HepG2 (cell line): ENCODE data around the gene STAT6. TPM values are rescaled to one million over a fixed set of nuclear protein-coding genes. Genes with fewer than 3 reads are reported as not detected.

Experiments used
- BRF2 ChIP-seq: sonication (generic); formaldehyde crosslinking; IDR thresholded peaks from 2 replicates; pipeline ENCODE4 v1.8.1; 2022; ENCODE audit warnings: mild to moderate bottlenecking, missing genetic modification reagents
- DMAP1 ChIP-seq: IDR thresholded peaks from 2 replicates; pipeline ENCODE4 v1.6.1; 2016
- DZIP1 ChIP-seq: sonication (generic); formaldehyde crosslinking; IDR thresholded peaks from 2 replicates; pipeline ENCODE4 v1.5.0; 2020; ENCODE audit warnings: mild to moderate bottlenecking, missing genetic modification reagents
- ERF ChIP-seq: IDR thresholded peaks from 2 replicates; pipeline ENCODE4 v1.6.1; 2018; ENCODE audit warnings: missing biosample characterization, missing genetic modification reagents
- FOXO1 ChIP-seq: sonication (generic); formaldehyde crosslinking; IDR thresholded peaks from 2 replicates; pipeline ENCODE4 v1.4.0; 2020; ENCODE audit warnings: missing genetic modification reagents
- IKZF5 ChIP-seq: IDR thresholded peaks from 2 replicates; pipeline ENCODE4 v1.6.1; 2018; ENCODE audit warnings: missing genetic modification reagents, mild to moderate bottlenecking, missing compliant biosample characterization
- MBD4 ChIP-seq: IDR thresholded peaks from 2 replicates; pipeline ENCODE4 v1.6.1; 2012; ENCODE audit warnings: low read length, inconsistent platforms, borderline replicate concordance
- PAF1 ChIP-seq: IDR thresholded peaks from 2 replicates; pipeline ENCODE4 v1.6.1; 2016; ENCODE audit warnings: missing genetic modification reagents, missing compliant biosample characterization
- TEF ChIP-seq: sonication (generic); formaldehyde crosslinking; IDR thresholded peaks from 2 replicates; pipeline ENCODE4 v1.5.0; 2020; ENCODE audit warnings: missing genetic modification reagents
- TOE1 ChIP-seq: sonication (generic); formaldehyde crosslinking; IDR thresholded peaks from 2 replicates; pipeline ENCODE4 v1.4.0; 2020; ENCODE audit warnings: mild to moderate bottlenecking, missing genetic modification reagents
- U2AF1 ChIP-seq: fragments of 200-400 bp; formaldehyde crosslinking; optimal IDR thresholded peaks from 2 replicates; pipeline ENCODE3; 2017; ENCODE audit warnings: mild to moderate bottlenecking, low read depth, low read length
- ZBTB3 ChIP-seq: sonication (generic); formaldehyde crosslinking; IDR thresholded peaks from 2 replicates; pipeline ENCODE4 v1.4.0; 2020; ENCODE audit warnings: low read depth, mild to moderate bottlenecking, moderate library complexity, missing genetic modification reagents, borderline replicate concordance
- ZFP1 ChIP-seq: IDR thresholded peaks from 2 replicates; pipeline ENCODE4 v1.6.1; 2016
- ZNF232 ChIP-seq: sonication (generic); formaldehyde crosslinking; IDR thresholded peaks from 2 replicates; pipeline ENCODE4 v1.4.0; 2020; ENCODE audit warnings: missing genetic modification reagents, borderline replicate concordance
- ZNF263 ChIP-seq: sonication (generic); formaldehyde crosslinking; IDR thresholded peaks from 2 replicates; pipeline ENCODE4 v1.4.0; 2020; ENCODE audit warnings: missing genetic modification reagents
- ZNF431 ChIP-seq: sonication (generic); formaldehyde crosslinking; IDR thresholded peaks from 2 replicates; pipeline ENCODE4 v1.9.0; 2022; ENCODE audit warnings: missing genetic modification reagents, low read depth, mild to moderate bottlenecking, borderline replicate concordance
- ZNF501 ChIP-seq: sonication (generic); formaldehyde crosslinking; IDR thresholded peaks from 2 replicates; pipeline ENCODE4 v1.5.1; 2020; ENCODE audit warnings: mild to moderate bottlenecking, moderate library complexity, missing genetic modification reagents
- ZNF589 ChIP-seq: sonication (generic); formaldehyde crosslinking; conservative IDR thresholded peaks from 2 replicates; pipeline ENCODE4 v1.8.0; 2022; ENCODE audit warnings: mild to moderate bottlenecking, moderate library complexity, missing genetic modification reagents
- ZNF766 ChIP-seq: sonication (generic); formaldehyde crosslinking; IDR thresholded peaks from 2 replicates; pipeline ENCODE4 v1.5.0; 2020; ENCODE audit warnings: missing genetic modification reagents, borderline replicate concordance
- ZNF83 ChIP-seq: sonication (generic); formaldehyde crosslinking; IDR thresholded peaks from 2 replicates; pipeline ENCODE4 v1.4.0; 2020; ENCODE audit warnings: missing genetic modification reagents, mild to moderate bottlenecking, borderline replicate concordance
- polyA plus RNA-seq, 8 experiments: library from polyadenylated mRNA; depleted of rRNA in 3 of 8; stranded (reverse) in 7 of 8; unstranded in 1 of 8; fragments of >200 nt; fragmentation: Illumina TruSeq in 4 of 8; extraction: Trizol in 4 of 8; gene quantifications; 2 replicates each; pipeline versions ENCODE4 v1.2.1 to v1.2.3, GENCODE V29; 2011 to 2016; ENCODE audit warnings: low read depth in 4 of 8, missing spikeins in 1 of 8, mixed read lengths in 1 of 8; ENCODE audit not compliant: insufficient read depth in 1 of 8
- total RNA-seq, 5 experiments: library from RNA; depleted of rRNA; stranded (reverse); fragments of >200 nt; fragmentation: Illumina TruSeq; extraction: Trizol; gene quantifications; 2 replicates each; pipeline ENCODE4 v1.2.3, GENCODE V29; 2016; ENCODE audit warnings: low read depth in 1 of 5
- TF ChIP-seq, protein P1 (sequence below): sonication (generic); formaldehyde crosslinking; IDR thresholded peaks from 2 replicates; pipeline ENCODE4 v1.4.0; 2020; ENCODE audit warnings: mild to moderate bottlenecking, low read depth, missing genetic modification reagents
- TF ChIP-seq, protein P2 (sequence below): sonication (generic); formaldehyde crosslinking; IDR thresholded peaks from 2 replicates; pipeline ENCODE4 v1.8.1; 2023; ENCODE audit warnings: mild to moderate bottlenecking, missing genetic modification reagents

The STAT6 gene
- total and polyA plus RNA-seq, 2 of the 13 experiments (the other 11 are each of a cell fraction or from before 2014, with no cell fraction given) = 28.0 to 62.2 TPM

GRCh38 chr12:57111031-57111734 lies at the start of gene STAT6 (continued):
- TF ChIP-seq MBD4 = 0 out of 2 replicates have a peak, but pooled peaks have one; percentile 19
- peak; percentile 45; the same call in 1 of the 2 replicates for TF ChIP-seq ZNF263
- TF ChIP-seq FOXO1 (CRISPR knock-in tag) = no peak
- TF ChIP-seq PAF1 (CRISPR knock-in tag) = no peak
- no peak for TF ChIP-seq ZNF83 (CRISPR knock-in tag)
- TF ChIP-seq DZIP1 (CRISPR knock-in tag) = peak; percentile 89; the same call in 1 of the 2 replicates
- no peak for TF ChIP-seq ZFP1 (CRISPR knock-in tag)
- TF ChIP-seq ERF = no peak; the same call in 1 of the 2 replicates
- no peak for TF ChIP-seq BRF2 (CRISPR knock-in tag)
- 0 out of 2 replicates have a peak, but pooled peaks have one; percentile 35 for TF ChIP-seq TOE1 (CRISPR knock-in tag)
- TF ChIP-seq, protein P1, sequence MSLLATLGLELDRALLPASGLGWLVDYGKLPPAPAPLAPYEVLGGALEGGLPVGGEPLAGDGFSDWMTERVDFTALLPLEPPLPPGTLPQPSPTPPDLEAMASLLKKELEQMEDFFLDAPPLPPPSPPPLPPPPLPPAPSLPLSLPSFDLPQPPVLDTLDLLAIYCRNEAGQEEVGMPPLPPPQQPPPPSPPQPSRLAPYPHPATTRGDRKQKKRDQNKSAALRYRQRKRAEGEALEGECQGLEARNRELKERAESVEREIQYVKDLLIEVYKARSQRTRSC (CRISPR knock-in tag) = no peak
- TF ChIP-seq, protein P2, sequence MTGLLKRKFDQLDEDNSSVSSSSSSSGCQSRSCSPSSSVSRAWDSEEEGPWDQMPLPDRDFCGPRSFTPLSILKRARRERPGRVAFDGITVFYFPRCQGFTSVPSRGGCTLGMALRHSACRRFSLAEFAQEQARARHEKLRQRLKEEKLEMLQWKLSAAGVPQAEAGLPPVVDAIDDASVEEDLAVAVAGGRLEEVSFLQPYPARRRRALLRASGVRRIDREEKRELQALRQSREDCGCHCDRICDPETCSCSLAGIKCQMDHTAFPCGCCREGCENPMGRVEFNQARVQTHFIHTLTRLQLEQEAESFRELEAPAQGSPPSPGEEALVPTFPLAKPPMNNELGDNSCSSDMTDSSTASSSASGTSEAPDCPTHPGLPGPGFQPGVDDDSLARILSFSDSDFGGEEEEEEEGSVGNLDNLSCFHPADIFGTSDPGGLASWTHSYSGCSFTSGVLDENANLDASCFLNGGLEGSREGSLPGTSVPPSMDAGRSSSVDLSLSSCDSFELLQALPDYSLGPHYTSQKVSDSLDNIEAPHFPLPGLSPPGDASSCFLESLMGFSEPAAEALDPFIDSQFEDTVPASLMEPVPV (CRISPR knock-in tag) = no peak; the same call in 1 of the 2 replicates
- TF ChIP-seq IKZF5 (CRISPR knock-in tag) = 0 out of 2 replicates have a peak, but pooled peaks have one; percentile 27
- TF ChIP-seq ZNF232 (CRISPR knock-in tag) = no peak
- no peak for TF ChIP-seq ZNF589
- TF ChIP-seq ZBTB3 (CRISPR knock-in tag) = no peak
- TF ChIP-seq ZNF501 (CRISPR knock-in tag) = no peak
- TF ChIP-seq TEF (CRISPR knock-in tag) = no peak
- no peak for TF ChIP-seq U2AF1
- no peak for TF ChIP-seq DMAP1 (CRISPR knock-in tag)
- TF ChIP-seq ZNF766 (CRISPR knock-in tag) = no peak
- no peak; the same call in 1 of the 2 replicates for TF ChIP-seq ZNF431 (CRISPR knock-in tag)
